HL-60 (cell line): ENCODE measurements around the gene NRL.

Experiments used
- POLR2AphosphoS5 ChIP-seq: IDR thresholded peaks from 2 replicates; pipeline ENCODE4 v1.6.1; 2012; ENCODE audit warnings: low read depth
- SPI1 ChIP-seq: IDR thresholded peaks from 2 replicates; pipeline ENCODE4 v1.6.1; 2012; ENCODE audit warnings: low read depth, mild to moderate bottlenecking, borderline replicate concordance
- TF ChIP-seq, protein P1 (sequence below): IDR thresholded peaks from one replicate; pipeline ENCODE4 v1.5.1; 2011; ENCODE audit warnings: low read length, control low read depth, inconsistent platforms; ENCODE audit not compliant: insufficient read depth
- TF ChIP-seq, protein P2 (sequence below): IDR thresholded peaks from 2 replicates; pipeline ENCODE4 v1.6.1; 2012; ENCODE audit warnings: low read depth; ENCODE audit not compliant: insufficient replicate concordance

DNA sequence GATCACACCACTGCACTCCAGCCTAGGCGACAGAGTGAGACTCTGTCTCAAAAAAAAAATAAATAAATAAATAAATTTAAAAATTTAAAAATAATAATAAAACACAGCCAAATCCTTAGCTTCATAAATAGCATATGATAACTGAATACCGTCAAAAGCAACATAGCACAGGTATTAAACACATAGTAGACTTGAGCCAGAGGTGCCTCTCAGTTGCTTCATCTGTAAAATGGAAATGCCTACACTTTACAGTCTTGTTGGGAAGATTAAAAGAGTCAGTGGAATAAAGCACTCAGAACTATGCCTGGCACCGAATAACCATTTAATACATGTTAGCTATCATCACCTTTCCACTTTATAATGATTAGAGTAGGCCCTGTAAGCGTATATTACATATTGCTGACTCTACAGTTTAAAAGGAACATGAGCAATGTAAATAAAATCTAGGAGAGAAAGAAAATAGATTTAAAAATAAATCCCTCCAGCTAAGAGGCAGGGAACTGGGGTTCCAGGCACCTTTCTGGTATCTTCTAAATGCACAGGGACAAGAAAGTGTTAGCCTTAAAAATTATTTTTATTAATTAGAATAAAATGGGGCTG, 8.0 kb downstream of the NRL start:
- TF ChIP-seq, protein P1, sequence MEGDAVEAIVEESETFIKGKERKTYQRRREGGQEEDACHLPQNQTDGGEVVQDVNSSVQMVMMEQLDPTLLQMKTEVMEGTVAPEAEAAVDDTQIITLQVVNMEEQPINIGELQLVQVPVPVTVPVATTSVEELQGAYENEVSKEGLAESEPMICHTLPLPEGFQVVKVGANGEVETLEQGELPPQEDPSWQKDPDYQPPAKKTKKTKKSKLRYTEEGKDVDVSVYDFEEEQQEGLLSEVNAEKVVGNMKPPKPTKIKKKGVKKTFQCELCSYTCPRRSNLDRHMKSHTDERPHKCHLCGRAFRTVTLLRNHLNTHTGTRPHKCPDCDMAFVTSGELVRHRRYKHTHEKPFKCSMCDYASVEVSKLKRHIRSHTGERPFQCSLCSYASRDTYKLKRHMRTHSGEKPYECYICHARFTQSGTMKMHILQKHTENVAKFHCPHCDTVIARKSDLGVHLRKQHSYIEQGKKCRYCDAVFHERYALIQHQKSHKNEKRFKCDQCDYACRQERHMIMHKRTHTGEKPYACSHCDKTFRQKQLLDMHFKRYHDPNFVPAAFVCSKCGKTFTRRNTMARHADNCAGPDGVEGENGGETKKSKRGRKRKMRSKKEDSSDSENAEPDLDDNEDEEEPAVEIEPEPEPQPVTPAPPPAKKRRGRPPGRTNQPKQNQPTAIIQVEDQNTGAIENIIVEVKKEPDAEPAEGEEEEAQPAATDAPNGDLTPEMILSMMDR, result no peak
- TF ChIP-seq, protein P2, sequence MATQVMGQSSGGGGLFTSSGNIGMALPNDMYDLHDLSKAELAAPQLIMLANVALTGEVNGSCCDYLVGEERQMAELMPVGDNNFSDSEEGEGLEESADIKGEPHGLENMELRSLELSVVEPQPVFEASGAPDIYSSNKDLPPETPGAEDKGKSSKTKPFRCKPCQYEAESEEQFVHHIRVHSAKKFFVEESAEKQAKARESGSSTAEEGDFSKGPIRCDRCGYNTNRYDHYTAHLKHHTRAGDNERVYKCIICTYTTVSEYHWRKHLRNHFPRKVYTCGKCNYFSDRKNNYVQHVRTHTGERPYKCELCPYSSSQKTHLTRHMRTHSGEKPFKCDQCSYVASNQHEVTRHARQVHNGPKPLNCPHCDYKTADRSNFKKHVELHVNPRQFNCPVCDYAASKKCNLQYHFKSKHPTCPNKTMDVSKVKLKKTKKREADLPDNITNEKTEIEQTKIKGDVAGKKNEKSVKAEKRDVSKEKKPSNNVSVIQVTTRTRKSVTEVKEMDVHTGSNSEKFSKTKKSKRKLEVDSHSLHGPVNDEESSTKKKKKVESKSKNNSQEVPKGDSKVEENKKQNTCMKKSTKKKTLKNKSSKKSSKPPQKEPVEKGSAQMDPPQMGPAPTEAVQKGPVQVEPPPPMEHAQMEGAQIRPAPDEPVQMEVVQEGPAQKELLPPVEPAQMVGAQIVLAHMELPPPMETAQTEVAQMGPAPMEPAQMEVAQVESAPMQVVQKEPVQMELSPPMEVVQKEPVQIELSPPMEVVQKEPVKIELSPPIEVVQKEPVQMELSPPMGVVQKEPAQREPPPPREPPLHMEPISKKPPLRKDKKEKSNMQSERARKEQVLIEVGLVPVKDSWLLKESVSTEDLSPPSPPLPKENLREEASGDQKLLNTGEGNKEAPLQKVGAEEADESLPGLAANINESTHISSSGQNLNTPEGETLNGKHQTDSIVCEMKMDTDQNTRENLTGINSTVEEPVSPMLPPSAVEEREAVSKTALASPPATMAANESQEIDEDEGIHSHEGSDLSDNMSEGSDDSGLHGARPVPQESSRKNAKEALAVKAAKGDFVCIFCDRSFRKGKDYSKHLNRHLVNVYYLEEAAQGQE, result no peak
- TF ChIP-seq SPI1 (no peak), POLR2AphosphoS5 (no peak)
